Astrocyte of the cerebellum (primary cell): ENCODE results near the gene SHISAL1.

ENCODE experiments used
- DNase-seq: peaks from one replicate; pipeline ENCODE4 v3.0.0-alpha.2; 2011; ENCODE audit warnings: low read depth
- H3K4me3 ChIP-seq: 2 replicates; pipeline ENCODE4 v1.5.1; 2011; ENCODE audit warnings: mild to moderate bottlenecking, low read depth, low read length, moderate library complexity
- CTCF ChIP-seq: IDR thresholded peaks from 2 replicates; pipeline ENCODE4 v1.5.1; 2012; ENCODE audit warnings: low read length, low read depth, moderate library complexity, mild to moderate bottlenecking; ENCODE audit errors: missing control alignments
- in situ Hi-C: cut with HindIII; loops from 2 replicates; pipeline ENCODE4 v1.10.0; 2017; ENCODE audit warnings: low sequenced_read_pairs

Gene SHISAL1

GRCh38 chr22:44284711-44285110, 28.0 kb downstream of the SHISAL1 start:
- DNase-seq = no peak
- no peak overlapping the region for H3K4me3 ChIP-seq
- TF ChIP-seq CTCF = no peak
- in situ Hi-C loops = no loop called here

- DNase-seq = no peak
- no peak for TF ChIP-seq CTCF
- in situ Hi-C loops = no loop called here
- H3K4me3 ChIP-seq = no peak overlapping the region
Measured at GRCh38 chr22:44281768-44282637, 30.7 kb downstream of the SHISAL1 start.

- TF ChIP-seq CTCF = no peak
- no peak for DNase-seq
- H3K4me3 ChIP-seq = no peak overlapping the region
- in situ Hi-C loops = no loop called here
Measured at GRCh38 chr22:44280665-44281188, 32.0 kb downstream of the SHISAL1 start.

GRCh38 chr22:44279069-44279360, 33.7 kb downstream of the SHISAL1 start:
- no peak for DNase-seq
- no peak for TF ChIP-seq CTCF
- in situ Hi-C loops = no loop called here
- no peak overlapping the region for H3K4me3 ChIP-seq

GRCh38 chr22:44278243-44279068, 34.3 kb downstream of the SHISAL1 start:
- TF ChIP-seq CTCF = no peak
- DNase-seq = no peak
- in situ Hi-C loops = no loop called here
- no peak overlapping the region for H3K4me3 ChIP-seq

GRCh38 chr22:44277386-44278135, 35.2 kb downstream of the SHISAL1 start:
- TF ChIP-seq CTCF = no peak
- no peak overlapping the region for H3K4me3 ChIP-seq
- no peak for DNase-seq
- in situ Hi-C loops = no loop called here
